K562 (cell line): ENCODE results near the gene IL18RAP. TPM values are rescaled to one million over a fixed set of nuclear protein-coding genes. Genes with fewer than 3 reads are reported as not detected.

ENCODE experiments used
- BHLHE40 ChIP-seq: IDR thresholded peaks from 2 replicates; pipeline ENCODE4 v1.6.1; 2011; ENCODE audit warnings: low read length, improper control_type of control experiment
- CREM ChIP-seq: IDR thresholded peaks from 2 replicates; pipeline ENCODE4 v1.6.1; 2014; ENCODE audit warnings: antibody characterized with exemption, low read depth
- CTCF ChIP-seq, 3 experiments: IDR thresholded peaks in 2 of 3; conservative IDR thresholded peaks in 1 of 3; 2 replicates each; pipeline ENCODE4 v1.5.1; 2011 to 2012; ENCODE audit warnings: low read length in 3 of 3, mild to moderate bottlenecking in 3 of 3, control low read depth in 2 of 3, improper control_type of control experiment in 1 of 3, inconsistent platforms in 1 of 3, low read depth in 1 of 3, mixed read lengths in 1 of 3, moderate library complexity in 1 of 3; ENCODE audit not compliant: insufficient read depth in 2 of 3
- CUX1 ChIP-seq: fragments of 200-800 bp; sonication (Bioruptor generic); IDR thresholded peaks from 2 replicates; pipeline ENCODE4 v1.6.1; 2016; ENCODE audit warnings: missing genetic modification characterization, missing compliant biosample characterization
- ESRRB ChIP-seq: fragments of 250-450 bp; sonication (Bioruptor Pico); IDR thresholded peaks from 2 replicates; pipeline ENCODE4 v1.5.0; 2020; ENCODE audit warnings: mild to moderate bottlenecking, moderate library complexity, borderline replicate concordance
- NR2F6 ChIP-seq: fragments of 450-650 bp; formaldehyde crosslinking; IDR thresholded peaks from 2 replicates; pipeline ENCODE4 v1.4.0; 2020; ENCODE audit warnings: mild to moderate bottlenecking
- PATZ1 ChIP-seq: fragments of 250-450 bp; sonication (Bioruptor Pico); IDR thresholded peaks from 2 replicates; pipeline ENCODE4 v1.5.0; 2020; ENCODE audit warnings: mild to moderate bottlenecking, borderline replicate concordance
- SMAD1 ChIP-seq: fragments of 150-350 bp; IDR thresholded peaks from 2 replicates; pipeline ENCODE4 v1.6.1; 2014; ENCODE audit warnings: low read length, low read depth; ENCODE audit not compliant: partially characterized antibody
- SMAD3 ChIP-seq: fragments of 450-650 bp; formaldehyde crosslinking; conservative IDR thresholded peaks from 2 replicates; pipeline ENCODE4 v1.4.0; 2020; ENCODE audit warnings: mild to moderate bottlenecking
- XRCC3 ChIP-seq: fragments of 450-650 bp; IDR thresholded peaks from 2 replicates; pipeline ENCODE4 v1.6.1; 2017; ENCODE audit warnings: mild to moderate bottlenecking, moderate library complexity
- ZBED1 ChIP-seq: IDR thresholded peaks from 2 replicates; pipeline ENCODE4 v1.6.1; 2014
- ZKSCAN1 ChIP-seq: fragments of 150-350 bp; IDR thresholded peaks from 2 replicates; pipeline ENCODE4 v1.6.1; 2016; ENCODE audit warnings: low read depth, low read length
- ZNF134 ChIP-seq: fragments of 250-450 bp; sonication (Bioruptor Pico); conservative IDR thresholded peaks from 2 replicates; pipeline ENCODE4 v1.4.0; 2020
- ZNF165 ChIP-seq: fragments of 250-450 bp; sonication (Bioruptor Pico); IDR thresholded peaks from 2 replicates; pipeline ENCODE4 v1.4.0; 2020; ENCODE audit warnings: borderline replicate concordance
- ZNF830 ChIP-seq: fragments of 250-450 bp; sonication (Bioruptor Pico); IDR thresholded peaks from 2 replicates; pipeline ENCODE4 v1.5.0; 2021; ENCODE audit warnings: mild to moderate bottlenecking
- polyA plus RNA-seq, 8 experiments: library from polyadenylated mRNA; depleted of rRNA in 4 of 8; stranded (reverse) in 5 of 8; unstranded in 3 of 8; fragments of >200 nt; fragmentation: Nextera tagmentation in 2 of 8; fragmentation: Illumina TruSeq in 1 of 8; extraction: Ambion mirVana in 2 of 8; extraction: Trizol in 1 of 8; gene quantifications; 2 replicates each; pipeline versions ENCODE4 v1.2.1 to v1.2.3, GENCODE V29; 2011 to 2014; ENCODE audit warnings: inconsistent platforms in 1 of 8, missing spikeins in 1 of 8
- total RNA-seq, 7 experiments: library from RNA; depleted of rRNA in 6 of 7; stranded (reverse); fragments of >200 nt in 6 of 7; fragmentation: Illumina TruSeq in 2 of 7; extraction: Trizol in 2 of 7; gene quantifications; 2 replicates each; pipeline versions ENCODE4 v1.2.1 to v1.2.3, GENCODE V29; 2011 to 2021; ENCODE audit warnings: low replicate concordance in 1 of 7
- TF ChIP-seq, protein P1 (sequence below): fragments of 250-450 bp; sonication (Bioruptor Pico); IDR thresholded peaks from 2 replicates; pipeline ENCODE4 v1.5.0; 2021; ENCODE audit warnings: mild to moderate bottlenecking, borderline replicate concordance

Gene IL18RAP
- total and polyA plus RNA-seq, 9 of the 15 experiments (the other 6 are each of a cell fraction or from before 2014, with no cell fraction given): 1.1 to 20.5 (median 5.8) TPM

DNA sequence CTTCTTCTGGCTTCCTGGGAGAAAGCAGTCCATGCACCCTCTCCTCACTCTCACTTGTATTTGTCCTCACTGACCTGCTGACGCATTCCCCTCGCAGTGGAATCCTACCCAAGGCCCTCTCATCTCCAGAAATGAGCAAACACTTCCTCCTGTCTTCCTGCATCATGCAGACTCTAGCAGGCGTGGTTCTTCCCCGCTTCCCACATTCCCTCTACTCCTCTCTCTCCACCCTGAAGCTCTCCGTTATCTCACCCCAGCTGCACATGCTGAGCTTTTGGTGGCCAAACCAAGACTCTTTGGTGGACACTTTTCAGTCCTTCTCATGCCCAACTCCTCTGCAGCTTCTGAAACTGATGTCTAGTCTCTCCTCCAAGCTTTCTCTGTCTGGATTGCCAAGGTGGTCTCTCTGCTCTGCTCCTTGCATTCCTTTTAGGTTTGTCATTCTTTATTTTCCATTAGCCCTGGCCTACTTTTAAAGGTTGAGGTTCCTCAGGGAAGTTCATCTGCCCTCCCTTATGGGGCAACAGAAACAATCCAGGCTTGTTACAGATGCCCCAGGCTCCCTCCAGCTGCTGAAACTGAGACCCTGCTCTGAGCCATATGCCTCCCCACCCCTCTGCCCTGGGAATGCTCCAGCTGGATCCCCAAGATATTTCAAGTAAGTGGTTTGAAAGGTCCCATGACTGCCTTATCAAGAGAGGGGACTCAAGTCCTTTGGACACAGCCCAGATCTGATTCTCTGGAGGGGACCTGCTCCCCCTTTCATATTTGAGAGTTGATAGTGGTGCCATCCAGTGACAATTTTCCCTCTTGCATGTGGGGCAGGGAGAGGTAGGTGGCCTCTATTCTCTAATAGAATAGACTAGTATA is 835 bp upstream of the IL18RAP start (continued):
- TF ChIP-seq CUX1 (CRISPR knock-in tag) (no peak), ZNF134 (CRISPR knock-in tag) (peak; percentile 43; the same call in 1 of the 2 replicates), SMAD3 (peak; percentile 36; the same call in 1 of the 2 replicates), BHLHE40 (peak; percentile 90), PATZ1 (CRISPR knock-in tag) (0 out of 2 replicates have a peak, but pooled peaks have one; percentile 40), ESRRB (CRISPR knock-in tag) (no peak), ZBED1 (no peak), CTCF (IDR thresholded peaks at IDR 0.05 in 2 of 3, conservative IDR thresholded peaks at IDR 0.05 in 1 of 3; ENCODE audit: insufficient read depth in 2 of 3, low read depth in 1 of 3, low read length in 3 of 3) (peak in 2 of 3 experiments; percentile 16 to 26; a peak in 2 of 6 replicates), XRCC3 (no peak), CREM (peak; percentile 7; the same call in 1 of the 2 replicates), ZNF165 (CRISPR knock-in tag) (no peak), ZKSCAN1 (no peak), SMAD1 (no peak), ZNF830 (no peak), NR2F6 (CRISPR knock-in tag) (no peak)
- TF ChIP-seq, protein P1, sequence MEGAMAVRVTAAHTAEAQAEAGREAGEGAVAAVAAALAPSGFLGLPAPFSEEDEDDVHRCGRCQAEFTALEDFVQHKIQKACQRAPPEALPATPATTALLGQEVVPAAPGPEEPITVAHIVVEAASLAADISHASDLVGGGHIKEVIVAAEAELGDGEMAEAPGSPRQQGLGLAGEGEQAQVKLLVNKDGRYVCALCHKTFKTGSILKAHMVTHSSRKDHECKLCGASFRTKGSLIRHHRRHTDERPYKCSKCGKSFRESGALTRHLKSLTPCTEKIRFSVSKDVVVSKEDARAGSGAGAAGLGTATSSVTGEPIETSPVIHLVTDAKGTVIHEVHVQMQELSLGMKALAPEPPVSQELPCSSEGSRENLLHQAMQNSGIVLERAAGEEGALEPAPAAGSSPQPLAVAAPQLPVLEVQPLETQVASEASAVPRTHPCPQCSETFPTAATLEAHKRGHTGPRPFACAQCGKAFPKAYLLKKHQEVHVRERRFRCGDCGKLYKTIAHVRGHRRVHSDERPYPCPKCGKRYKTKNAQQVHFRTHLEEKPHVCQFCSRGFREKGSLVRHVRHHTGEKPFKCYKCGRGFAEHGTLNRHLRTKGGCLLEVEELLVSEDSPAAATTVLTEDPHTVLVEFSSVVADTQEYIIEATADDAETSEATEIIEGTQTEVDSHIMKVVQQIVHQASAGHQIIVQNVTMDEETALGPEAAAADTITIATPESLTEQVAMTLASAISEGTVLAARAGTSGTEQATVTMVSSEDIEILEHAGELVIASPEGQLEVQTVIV: no peak
